ELF-1 (cell line): ENCODE results near the gene DMD.

Experiments used
- DNase-seq: peaks from one replicate; pipeline ENCODE4 v3.0.0-alpha.2; 2016; ENCODE audit warnings: low read depth, low spot score

DMD gene

GRCh38 chrX:31236231-31236630, 1975.1 kb downstream of the DMD start:
- DNase-seq: no peak

- DNase-seq: peak; percentile 93
Observed at GRCh38 chrX:31233941-31234496, 1977.3 kb downstream of the DMD start.

GRCh38 chrX:31232506-31232905, 1978.8 kb downstream of the DMD start:
- peak; percentile 41 for DNase-seq

- no peak for DNase-seq
Observed at GRCh38 chrX:31228909-31229308, 1982.4 kb downstream of the DMD start.

- no peak for DNase-seq
Observed at GRCh38 chrX:31228415-31228832, 1982.9 kb downstream of the DMD start.

- DNase-seq: no peak
Observed at GRCh38 chrX:31227250-31227649, 1984.1 kb downstream of the DMD start.

GRCh38 chrX:31225819-31226218, 1985.5 kb downstream of the DMD start:
- no peak for DNase-seq

GRCh38 chrX:31224381-31225012, 1986.9 kb downstream of the DMD start:
- no peak for DNase-seq

- DNase-seq: no peak
Observed at GRCh38 chrX:31223817-31224216, 1987.5 kb downstream of the DMD start.

GRCh38 chrX:31222946-31223345, 1988.4 kb downstream of the DMD start:
- DNase-seq: no peak

- peak; percentile 53 for DNase-seq
Observed at GRCh38 chrX:31219174-31219573, 1992.2 kb downstream of the DMD start.

- no peak for DNase-seq
Observed at GRCh38 chrX:31217084-31217483, 1994.3 kb downstream of the DMD start.

- DNase-seq: no peak
Observed at GRCh38 chrX:31215277-31215815, 1996.0 kb downstream of the DMD start.

- peak; percentile 35 for DNase-seq
Observed at GRCh38 chrX:31213941-31214340, 1997.4 kb downstream of the DMD start.

- no peak for DNase-seq
Observed at GRCh38 chrX:31212856-31213748, 1998.2 kb downstream of the DMD start.

GRCh38 chrX:31209005-31209628, 2002.2 kb downstream of the DMD start:
- DNase-seq: no peak

- peak; percentile 18 for DNase-seq
Observed at GRCh38 chrX:31201503-31201902, 2009.8 kb downstream of the DMD start.

- DNase-seq: no peak
Observed at GRCh38 chrX:31200430-31200829, 2010.9 kb downstream of the DMD start.

GRCh38 chrX:31199840-31200114, 2011.6 kb downstream of the DMD start:
- peak; percentile 23 for DNase-seq

- no peak for DNase-seq
Observed at GRCh38 chrX:31199056-31199839, 2012.1 kb downstream of the DMD start.

GRCh38 chrX:31190221-31190975, 2021.0 kb downstream of the DMD start:
- DNase-seq: no peak
